ENCODE results near the gene LBX1. TPM values are rescaled to one million over a fixed set of nuclear protein-coding genes. Genes with fewer than 3 reads are reported as not detected.

The LBX1 gene
- total and polyA plus RNA-seq, 2 experiments from 2014 or later: not detected

- Histone ChIP-seq H2AFZ (no peak overlapping the region), H3K9ac (no peak overlapping the region), H3K4me1 (ENCODE audit: insufficient read depth) (no peaks in the 10 kb centered on the region), H3K4me2 (ENCODE audit: unreplicated experiment) (no peak overlapping the region), H3K9me2 (ENCODE audit: insufficient read depth) (no peaks in the 10 kb centered on the region), H3K27me3 (replicated peaks; ENCODE audit: insufficient read depth) (peaks cover 29% of the 10 kb centered on the region), H4K20me1 (ENCODE audit: insufficient read depth) (no peaks in the 10 kb centered on the region), H3K4me3 (no peak overlapping the region), H3F3A (ENCODE audit: insufficient read depth) (no peaks in the 10 kb centered on the region), H3K27ac (no peak overlapping the region), H3K9me3 (ENCODE audit: low read depth) (no peaks in the 10 kb centered on the region), H3K36me3 (ENCODE audit: low read depth) (no peaks in the 10 kb centered on the region), H3K79me2 (ENCODE audit: insufficient read depth) (no peaks in the 10 kb centered on the region)
- in situ Hi-C loops (cut with MboI): no loop called here
- 52 to 59% methylated on average over 4 of the region's 4 CpGs for WGBS, 2 experiments (ENCODE audit: low coverage in 1 of 2, low lambda C conversion rate in 2 of 2, missing lambda C conversion rate in 2 of 2)
- TF ChIP-seq EZH2 (IDR thresholded peaks at IDR 0.05; ENCODE audit: insufficient read depth, poor library complexity, severe bottlenecking) (no peak), EZH2phosphoT487 (IDR thresholded peaks at IDR 0.05; ENCODE audit: insufficient read depth, low read depth) (no peak)
- no peak for DNase-seq
Observed at GRCh38 chr10:101258179-101258885, 29.1 kb upstream of the LBX1 start.

- in situ Hi-C loops (cut with MboI): no loop called here
- WGBS, 2 experiments (ENCODE audit: low coverage in 1 of 2, low lambda C conversion rate in 2 of 2, missing lambda C conversion rate in 2 of 2): 44 to 48% methylated on average over 4 of the region's 4 CpGs
- no peaks in the 10 kb centered on the region for H3K36me3 ChIP-seq (ENCODE audit: low read depth)
Observed at GRCh38 chr10:101257491-101257890, 28.2 kb upstream of the LBX1 start.

GRCh38 chr10:101257084-101257483 lies 27.8 kb upstream of the LBX1 start:
- TF ChIP-seq EZH2phosphoT487 (IDR thresholded peaks at IDR 0.05; ENCODE audit: insufficient read depth, low read depth): no peak
- TF ChIP-seq EZH2 (IDR thresholded peaks at IDR 0.05; ENCODE audit: insufficient read depth, poor library complexity, severe bottlenecking): no peak
- H3K4me3 ChIP-seq: no peak overlapping the region
- no peaks in the 10 kb centered on the region for H3K79me2 ChIP-seq (ENCODE audit: insufficient read depth)
- no peak overlapping the region for H3K9ac ChIP-seq
- H3K9me2 ChIP-seq (ENCODE audit: insufficient read depth): no peaks in the 10 kb centered on the region
- no peak for DNase-seq
- no peaks in the 10 kb centered on the region for H3K9me3 ChIP-seq (ENCODE audit: low read depth)
- no peaks in the 10 kb centered on the region for H3F3A ChIP-seq (ENCODE audit: insufficient read depth)
- no peaks in the 10 kb centered on the region for H3K4me1 ChIP-seq (ENCODE audit: insufficient read depth)
- no peaks in the 10 kb centered on the region for H4K20me1 ChIP-seq (ENCODE audit: insufficient read depth)
- H3K4me2 ChIP-seq (ENCODE audit: unreplicated experiment): no peak overlapping the region
- H3K36me3 ChIP-seq (ENCODE audit: low read depth): no peaks in the 10 kb centered on the region
- 18 to 23% methylated on average over 3 of the region's 3 CpGs for WGBS, 2 experiments (ENCODE audit: low coverage in 1 of 2, low lambda C conversion rate in 2 of 2, missing lambda C conversion rate in 2 of 2)
- no peak overlapping the region for H3K27ac ChIP-seq
- H2AFZ ChIP-seq: no peak overlapping the region
- H3K27me3 ChIP-seq (replicated peaks; ENCODE audit: insufficient read depth): peaks cover 29% of the 10 kb centered on the region
- in situ Hi-C loops (cut with MboI): no loop called here

More at GRCh38 chr10:101257491-101257890, 28.2 kb upstream of the LBX1 start:
- no peaks in the 10 kb centered on the region for H4K20me1 ChIP-seq (ENCODE audit: insufficient read depth)
- H2AFZ ChIP-seq: no peak overlapping the region
- H3K4me3 ChIP-seq: no peak overlapping the region
- no peaks in the 10 kb centered on the region for H3K9me3 ChIP-seq (ENCODE audit: low read depth)
- no peaks in the 10 kb centered on the region for H3K79me2 ChIP-seq (ENCODE audit: insufficient read depth)
- H3K27ac ChIP-seq: no peak overlapping the region
- TF ChIP-seq EZH2phosphoT487 (IDR thresholded peaks at IDR 0.05; ENCODE audit: insufficient read depth, low read depth) (no peak), EZH2 (IDR thresholded peaks at IDR 0.05; ENCODE audit: insufficient read depth, poor library complexity, severe bottlenecking) (no peak)
- peaks cover 29% of the 10 kb centered on the region for H3K27me3 ChIP-seq (replicated peaks; ENCODE audit: insufficient read depth)
- no peaks in the 10 kb centered on the region for H3F3A ChIP-seq (ENCODE audit: insufficient read depth)
- H3K9me2 ChIP-seq (ENCODE audit: insufficient read depth): no peaks in the 10 kb centered on the region
- no peak overlapping the region for H3K9ac ChIP-seq
- no peaks in the 10 kb centered on the region for H3K4me1 ChIP-seq (ENCODE audit: insufficient read depth)
- DNase-seq: no peak
- H3K4me2 ChIP-seq (ENCODE audit: unreplicated experiment): no peak overlapping the region

GRCh38 chr10:101256387-101256786 lies 27.1 kb upstream of the LBX1 start:
- no peak for DNase-seq
- no peaks in the 10 kb centered on the region for H3K36me3 ChIP-seq (ENCODE audit: low read depth)
- in situ Hi-C loops (cut with MboI): no loop called here
- H3K4me2 ChIP-seq (ENCODE audit: unreplicated experiment): no peak overlapping the region
- H3K27me3 ChIP-seq (replicated peaks; ENCODE audit: insufficient read depth): peaks cover 29% of the 10 kb centered on the region
- no peaks in the 10 kb centered on the region for H3K79me2 ChIP-seq (ENCODE audit: insufficient read depth)
- WGBS, 2 experiments (ENCODE audit: low coverage in 1 of 2, low lambda C conversion rate in 2 of 2, missing lambda C conversion rate in 2 of 2): 53 to 62% methylated on average over 1 of the region's 1 CpG
- H3K9me2 ChIP-seq (ENCODE audit: insufficient read depth): no peaks in the 10 kb centered on the region
- no peak overlapping the region for H2AFZ ChIP-seq
- no peak overlapping the region for H3K27ac ChIP-seq
- H3K4me3 ChIP-seq: no peak overlapping the region
- no peaks in the 10 kb centered on the region for H3K4me1 ChIP-seq (ENCODE audit: insufficient read depth)
- H3K9ac ChIP-seq: no peak overlapping the region
- H3K9me3 ChIP-seq (ENCODE audit: low read depth): no peaks in the 10 kb centered on the region
- TF ChIP-seq EZH2phosphoT487 (IDR thresholded peaks at IDR 0.05; ENCODE audit: insufficient read depth, low read depth) (no peak), EZH2 (IDR thresholded peaks at IDR 0.05; ENCODE audit: insufficient read depth, poor library complexity, severe bottlenecking) (no peak)
- H4K20me1 ChIP-seq (ENCODE audit: insufficient read depth): no peaks in the 10 kb centered on the region
- no peaks in the 10 kb centered on the region for H3F3A ChIP-seq (ENCODE audit: insufficient read depth)
